ENCODE data around the gene HOXB5.

The HOXB5 gene

GRCh38 chr17:48541577-48542113 is 51.9 kb downstream of the HOXB5 start:
- no peak for TF ChIP-seq CTCF (IDR thresholded peaks at IDR 0.05)
- Mint-ChIP-seq H3K36me3 (ENCODE audit: low read depth) (peaks cover 44% of the 10 kb centered on the region), H3K27ac (peak overlapping the region; percentile 100), H3K27me3 (ENCODE audit: low read depth, poor library complexity) (peaks cover 6% of the 10 kb centered on the region), H3K4me1 (peaks cover 63% of the 10 kb centered on the region), H3K9me3 (no peaks in the 10 kb centered on the region), H3K4me3 (peak overlapping the region; percentile 100)
- DNase-seq = peak; percentile 65
